ENCODE measurements around the gene S100A2. TPM values are rescaled to one million over a fixed set of nuclear protein-coding genes. Genes with fewer than 3 reads are reported as not detected.

Gene S100A2
- total RNA-seq, 4 donors from 2014 or later, result 2.3 to 12.6 (median 4.2) TPM; not detected in 1

GRCh38 chr1:153561466-153561985 is 4.1 kb downstream of the S100A2 start:
- Histone ChIP-seq H3K36me3 (no peaks in the 10 kb centered on the region), H3K9me3 (no peaks in the 10 kb centered on the region), H3K27me3 (no peaks in the 10 kb centered on the region), H3K4me1 (peaks cover 0 to 22% (median 14%) of the 10 kb centered on the region in 4 donors), H3K27ac (no peak overlapping the region), H3K4me3 (no peak overlapping the region)
- no peak for TF ChIP-seq EP300 (IDR thresholded peaks at IDR 0.05)
- WGBS, 2 donors, result 95 to 97% methylated on average over 3 of the region's 3 CpGs
- no peak for DNase-seq (ENCODE audit: low spot score in 2 of 2)

GRCh38 chr1:153560771-153561465 is 4.7 kb downstream of the S100A2 start:
- WGBS, 2 donors, result 82 to 91% methylated on average over 10 of the region's 10 CpGs
- Histone ChIP-seq H3K4me1 (peaks cover 0 to 16% (median 8%) of the 10 kb centered on the region in 4 donors), H3K36me3 (no peaks in the 10 kb centered on the region), H3K27ac (no peak overlapping the region), H3K4me3 (no peak overlapping the region), H3K9me3 (no peaks in the 10 kb centered on the region), H3K27me3 (no peaks in the 10 kb centered on the region)
- no peak for DNase-seq (ENCODE audit: low spot score in 2 of 2)
- no peak for TF ChIP-seq EP300 (IDR thresholded peaks at IDR 0.05)
- TF ChIP-seq CTCF (IDR thresholded peaks at IDR 0.05), result no peak
- TF ChIP-seq POLR2A (IDR thresholded peaks at IDR 0.05), result no peak

GRCh38 chr1:153560241-153560640 is 5.4 kb downstream of the S100A2 start:
- no peak overlapping the region for H3K27ac ChIP-seq
- no peaks in the 10 kb centered on the region for H3K36me3 ChIP-seq
- H3K4me1 ChIP-seq, result peaks cover 0 to 10% (median 1%) of the 10 kb centered on the region in 4 donors
- no peak overlapping the region for H3K4me3 ChIP-seq
- no peaks in the 10 kb centered on the region for H3K9me3 ChIP-seq
- DNase-seq (ENCODE audit: low spot score in 2 of 2), result no peak
- no peaks in the 10 kb centered on the region for H3K27me3 ChIP-seq
- no peak for TF ChIP-seq EP300 (IDR thresholded peaks at IDR 0.05)
- TF ChIP-seq CTCF (IDR thresholded peaks at IDR 0.05), result no peak
- no peak for TF ChIP-seq POLR2A (IDR thresholded peaks at IDR 0.05)
- 96 to 100% methylated on average over 2 of the region's 2 CpGs for WGBS, 2 donors

- Histone ChIP-seq H3K27ac (no peak overlapping the region), H3K27me3 (no peaks in the 10 kb centered on the region), H3K9me3 (no peaks in the 10 kb centered on the region), H3K4me1 (peaks cover 0 to 10% (median 0%) of the 10 kb centered on the region in 4 donors), H3K36me3 (no peaks in the 10 kb centered on the region), H3K4me3 (no peak overlapping the region)
- WGBS, 2 donors, result 89 to 97% methylated on average over 3 of the region's 3 CpGs
- no peak for DNase-seq (ENCODE audit: low spot score in 2 of 2)
- TF ChIP-seq CTCF (IDR thresholded peaks at IDR 0.05) (no peak), POLR2A (IDR thresholded peaks at IDR 0.05) (no peak), EP300 (IDR thresholded peaks at IDR 0.05) (no peak)
These were observed 7.8 kb downstream of the S100A2 start for GRCh38 chr1:153557877-153558276.

GRCh38 chr1:153556348-153556747 is 9.3 kb downstream of the S100A2 start:
- H3K4me1 ChIP-seq, result peaks cover 0 to 10% (median 0%) of the 10 kb centered on the region in 4 donors
- DNase-seq (ENCODE audit: low spot score in 2 of 2), result no peak
- no peak for TF ChIP-seq POLR2A (IDR thresholded peaks at IDR 0.05)
- TF ChIP-seq CTCF (IDR thresholded peaks at IDR 0.05), result no peak
- no peak for TF ChIP-seq EP300 (IDR thresholded peaks at IDR 0.05)
- WGBS, 2 donors, result 87 to 100% methylated on average over 1 of the region's 1 CpG
- no peaks in the 10 kb centered on the region for H3K9me3 ChIP-seq
- no peak overlapping the region for H3K4me3 ChIP-seq
- H3K27ac ChIP-seq, result no peak overlapping the region
- no peaks in the 10 kb centered on the region for H3K27me3 ChIP-seq
- no peaks in the 10 kb centered on the region for H3K36me3 ChIP-seq

Measured in tibial nerve (tissue), 4 donors.